Measurements from ENCODE around the gene JARID2.

DNA sequence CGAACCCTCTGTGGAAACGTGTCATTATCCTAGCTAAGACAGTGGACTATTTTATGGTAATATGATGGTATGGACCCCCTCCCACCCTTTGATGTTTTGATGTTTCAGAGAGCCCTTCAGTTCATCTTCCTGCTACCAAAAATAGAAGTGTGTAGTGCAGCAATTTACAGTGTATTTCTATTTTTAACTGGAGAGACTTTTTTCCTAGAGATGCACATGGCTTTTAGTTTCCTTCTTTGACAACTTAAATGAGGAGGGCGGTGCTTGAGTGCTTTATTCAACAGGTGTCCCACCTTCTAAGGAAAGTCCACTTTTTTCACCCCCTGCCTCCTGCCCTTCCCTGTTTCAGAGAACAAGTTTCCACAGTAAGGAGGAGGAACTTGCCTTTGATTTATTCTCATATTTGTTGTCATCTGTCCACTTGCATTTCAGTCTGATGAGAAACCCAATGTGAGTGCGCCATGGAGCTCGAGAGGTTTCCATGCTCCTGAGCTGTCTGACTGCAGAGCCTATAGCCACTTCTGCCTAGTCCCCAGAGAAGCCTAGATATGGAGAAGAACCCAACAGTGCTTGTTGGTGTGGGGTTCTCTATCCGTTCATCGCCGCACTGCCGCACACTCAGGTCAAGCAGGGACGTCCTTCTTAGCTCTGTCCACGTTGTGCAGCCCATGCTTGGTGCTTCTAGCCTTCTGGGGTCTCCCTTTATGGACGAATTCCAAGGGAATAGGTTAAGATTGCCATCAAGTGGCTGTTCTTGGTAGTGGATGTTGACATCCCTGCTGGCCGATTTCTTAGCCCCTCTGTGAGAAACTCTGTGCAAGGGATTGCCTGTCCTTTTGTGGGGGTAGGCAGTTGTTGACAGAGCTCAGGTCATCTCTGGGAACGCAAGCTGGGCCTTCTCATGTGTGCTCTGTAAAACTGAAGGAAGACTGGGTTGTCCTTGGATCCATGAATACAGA is 144.2 kb downstream of the JARID2 start:
- TF ChIP-seq, protein P1, sequence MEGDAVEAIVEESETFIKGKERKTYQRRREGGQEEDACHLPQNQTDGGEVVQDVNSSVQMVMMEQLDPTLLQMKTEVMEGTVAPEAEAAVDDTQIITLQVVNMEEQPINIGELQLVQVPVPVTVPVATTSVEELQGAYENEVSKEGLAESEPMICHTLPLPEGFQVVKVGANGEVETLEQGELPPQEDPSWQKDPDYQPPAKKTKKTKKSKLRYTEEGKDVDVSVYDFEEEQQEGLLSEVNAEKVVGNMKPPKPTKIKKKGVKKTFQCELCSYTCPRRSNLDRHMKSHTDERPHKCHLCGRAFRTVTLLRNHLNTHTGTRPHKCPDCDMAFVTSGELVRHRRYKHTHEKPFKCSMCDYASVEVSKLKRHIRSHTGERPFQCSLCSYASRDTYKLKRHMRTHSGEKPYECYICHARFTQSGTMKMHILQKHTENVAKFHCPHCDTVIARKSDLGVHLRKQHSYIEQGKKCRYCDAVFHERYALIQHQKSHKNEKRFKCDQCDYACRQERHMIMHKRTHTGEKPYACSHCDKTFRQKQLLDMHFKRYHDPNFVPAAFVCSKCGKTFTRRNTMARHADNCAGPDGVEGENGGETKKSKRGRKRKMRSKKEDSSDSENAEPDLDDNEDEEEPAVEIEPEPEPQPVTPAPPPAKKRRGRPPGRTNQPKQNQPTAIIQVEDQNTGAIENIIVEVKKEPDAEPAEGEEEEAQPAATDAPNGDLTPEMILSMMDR (IDR thresholded peaks at IDR 0.05 in 4 of 5, conservative IDR thresholded peaks at IDR 0.05 in 1 of 5): peak; percentile 32 to 65 (median 43)
- TF ChIP-seq POLR2A (IDR thresholded peaks at IDR 0.05): no peak

Data from gastrocnemius medialis (tissue), 4 donors.